Thyroid gland (tissue), 4 donors: ENCODE data around the gene CBFA2T3. TPM values are rescaled to one million over a fixed set of nuclear protein-coding genes. Genes with fewer than 3 reads are reported as not detected.

Experiments used
- DNase-seq, 2 donors: peaks; one replicate each; pipeline ENCODE4 v3.0.0-alpha.2; 2019
- H3K27ac ChIP-seq, 3 donors: fragments of 200-600 bp; sonication (generic); 1 replicate in 2 of 3; 2 replicates in 1 of 3; pipeline ENCODE4 v1.5.1; 2016 to 2019; ENCODE audit warnings: mild to moderate bottlenecking in 1 of 3, moderate library complexity in 1 of 3
- H3K27me3 ChIP-seq: fragments of 200-600 bp; sonication (generic); one replicate; pipeline ENCODE4 v1.5.1; 2019
- H3K36me3 ChIP-seq, 2 donors: fragments of 200-600 bp; sonication (generic); one replicate each; pipeline ENCODE4 v1.5.1; 2016 to 2019
- H3K4me1 ChIP-seq, 2 donors: fragments of 200-600 bp; sonication (generic); one replicate each; pipeline ENCODE4 v1.5.1; 2017 to 2019
- H3K4me3 ChIP-seq, 3 donors: fragments of 200-600 bp; sonication (generic); replicated peaks in 1 of 3; 1 replicate in 2 of 3; 2 replicates in 1 of 3; pipeline ENCODE4 v1.5.1; 2016; ENCODE audit warnings: mild to moderate bottlenecking in 1 of 3
- H3K9me3 ChIP-seq: fragments of 200-600 bp; sonication (generic); one replicate; pipeline ENCODE4 v1.5.1; 2017
- POLR2A ChIP-seq, 2 donors: fragments of 450-650 bp; IDR thresholded peaks; one replicate each; pipeline ENCODE4 v1.6.1; 2017; ENCODE audit warnings: antibody characterized with exemption in 2 of 2, mild to moderate bottlenecking in 2 of 2, moderate library complexity in 1 of 2
- WGBS, 2 donors: methylation state at CpG; one replicate each; pipeline ENCODE4 v1.1.5; 2017; 5-methylcytosine and 5-hydroxymethylcytosine counted together
- intact Hi-C: fragments of 100-400 bp; cut with DNase I; formaldehyde crosslinking; loops from one replicate; pipeline ENCODE4 v1.15.1; 2023
- total RNA-seq, 4 donors: library from RNA; depleted of rRNA; stranded (reverse); fragments of >200 nt; gene quantifications; one replicate each; pipeline ENCODE4 v1.2.3, GENCODE V29; 2016
- TF ChIP-seq, protein P1 (sequence below), 6 experiments: fragments of 200-600 bp in 3 of 6; fragments of 450-650 bp in 3 of 6; sonication (generic) in 3 of 6; IDR thresholded peaks; one replicate each; pipeline ENCODE4 v1.5.1; 2016 to 2019; ENCODE audit warnings: antibody characterized with exemption in 6 of 6, mild to moderate bottlenecking in 2 of 6, inconsistent platforms in 1 of 6, moderate library complexity in 1 of 6

Gene CBFA2T3
- total RNA-seq, 4 donors from 2014 or later, result 1.3 to 3.8 (median 2.6) TPM

DNA sequence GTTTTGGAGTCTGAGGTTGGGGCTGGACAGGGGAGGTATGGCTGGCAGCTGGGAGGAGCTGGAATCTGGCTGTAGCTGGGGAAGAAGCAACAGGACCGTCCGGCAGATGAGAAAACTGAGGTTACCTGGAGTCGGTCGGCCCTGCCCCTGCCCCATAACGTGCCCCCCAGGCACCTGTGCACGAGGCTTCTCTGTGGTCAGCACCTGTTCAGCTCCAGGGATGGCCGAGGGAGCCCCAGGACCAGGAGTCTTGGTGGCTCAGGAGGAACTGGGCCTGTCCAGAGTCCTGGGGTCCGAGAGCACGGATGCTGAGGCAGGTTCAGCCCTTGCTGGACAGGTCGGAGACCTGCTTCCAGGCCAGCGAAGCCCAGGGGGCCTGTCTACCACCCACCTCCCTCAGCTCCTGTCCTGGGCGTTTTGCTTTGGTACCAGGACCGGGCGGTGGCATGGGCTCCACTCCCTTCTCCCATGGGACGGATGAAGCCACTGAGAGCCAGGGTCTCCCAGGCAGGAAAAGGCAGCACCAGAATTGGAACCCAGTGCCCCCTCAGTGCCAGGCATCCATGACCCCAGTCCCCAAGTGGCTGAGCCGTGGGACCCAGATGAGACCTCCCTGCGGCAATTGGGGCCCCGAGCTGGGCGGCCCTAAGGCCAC, 17.1 kb upstream of the CBFA2T3 start:
- WGBS, 2 donors, result 74 to 89% methylated on average over 9 to 14 of the region's 19 CpGs
- Histone ChIP-seq H3K36me3 (no peaks in the 10 kb centered on the region), H3K4me1 (no peaks in the 10 kb centered on the region)

DNA sequence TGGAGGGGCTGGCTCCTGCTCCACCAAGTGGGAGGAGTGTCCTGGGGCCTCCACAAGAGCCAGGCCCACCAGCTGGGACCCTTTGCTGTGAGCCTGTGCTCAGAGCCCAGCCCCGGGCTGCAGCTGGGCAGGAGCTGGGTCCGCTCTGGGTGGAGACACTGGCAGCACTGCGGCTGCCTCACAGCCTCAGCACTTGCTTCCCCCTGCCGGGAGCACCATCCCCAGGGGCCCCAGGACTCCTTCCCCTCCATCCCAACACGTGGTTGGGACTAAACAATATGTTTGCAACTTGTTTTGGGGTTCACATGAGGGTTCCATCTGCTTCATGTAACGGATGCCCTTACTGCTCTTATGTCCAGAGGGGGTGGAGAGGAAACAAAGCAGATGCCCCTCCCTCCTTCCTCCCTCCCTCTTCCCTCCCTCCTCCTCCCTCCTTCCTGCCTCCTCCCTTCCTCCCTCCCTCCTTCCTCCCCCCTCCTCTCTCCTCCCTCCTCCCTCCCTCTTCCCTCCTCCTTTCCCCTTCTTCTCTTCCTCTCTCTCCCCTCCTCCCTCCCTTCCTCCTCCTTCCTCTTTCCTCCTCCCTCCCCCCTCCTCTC, 16.3 kb upstream of the CBFA2T3 start:
- Histone ChIP-seq H3K4me3 (no peak overlapping the region), H3K4me1 (no peaks in the 10 kb centered on the region), H3K27me3 (no peaks in the 10 kb centered on the region), H3K9me3 (no peaks in the 10 kb centered on the region), H3K27ac (no peak overlapping the region), H3K36me3 (no peaks in the 10 kb centered on the region)
- DNase-seq, result no peak
- TF ChIP-seq, protein P1, sequence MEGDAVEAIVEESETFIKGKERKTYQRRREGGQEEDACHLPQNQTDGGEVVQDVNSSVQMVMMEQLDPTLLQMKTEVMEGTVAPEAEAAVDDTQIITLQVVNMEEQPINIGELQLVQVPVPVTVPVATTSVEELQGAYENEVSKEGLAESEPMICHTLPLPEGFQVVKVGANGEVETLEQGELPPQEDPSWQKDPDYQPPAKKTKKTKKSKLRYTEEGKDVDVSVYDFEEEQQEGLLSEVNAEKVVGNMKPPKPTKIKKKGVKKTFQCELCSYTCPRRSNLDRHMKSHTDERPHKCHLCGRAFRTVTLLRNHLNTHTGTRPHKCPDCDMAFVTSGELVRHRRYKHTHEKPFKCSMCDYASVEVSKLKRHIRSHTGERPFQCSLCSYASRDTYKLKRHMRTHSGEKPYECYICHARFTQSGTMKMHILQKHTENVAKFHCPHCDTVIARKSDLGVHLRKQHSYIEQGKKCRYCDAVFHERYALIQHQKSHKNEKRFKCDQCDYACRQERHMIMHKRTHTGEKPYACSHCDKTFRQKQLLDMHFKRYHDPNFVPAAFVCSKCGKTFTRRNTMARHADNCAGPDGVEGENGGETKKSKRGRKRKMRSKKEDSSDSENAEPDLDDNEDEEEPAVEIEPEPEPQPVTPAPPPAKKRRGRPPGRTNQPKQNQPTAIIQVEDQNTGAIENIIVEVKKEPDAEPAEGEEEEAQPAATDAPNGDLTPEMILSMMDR (IDR thresholded peaks at IDR 0.05), result no peak
- TF ChIP-seq POLR2A (IDR thresholded peaks at IDR 0.05), result no peak
- 7 to 23% methylated on average over 2 to 3 of the region's 6 CpGs for WGBS, 2 donors
- intact Hi-C loops, result no loop called here

More for the DNA sequence above, 17.1 kb upstream of the CBFA2T3 start:
- Histone ChIP-seq H3K4me3 (no peak overlapping the region), H3K27ac (no peak overlapping the region), H3K9me3 (no peaks in the 10 kb centered on the region), H3K27me3 (no peaks in the 10 kb centered on the region)
- intact Hi-C loops, result no loop called here
- TF ChIP-seq, protein P1 (IDR thresholded peaks at IDR 0.05), result no peak
- TF ChIP-seq POLR2A (IDR thresholded peaks at IDR 0.05), result no peak
- no peak for DNase-seq

DNA sequence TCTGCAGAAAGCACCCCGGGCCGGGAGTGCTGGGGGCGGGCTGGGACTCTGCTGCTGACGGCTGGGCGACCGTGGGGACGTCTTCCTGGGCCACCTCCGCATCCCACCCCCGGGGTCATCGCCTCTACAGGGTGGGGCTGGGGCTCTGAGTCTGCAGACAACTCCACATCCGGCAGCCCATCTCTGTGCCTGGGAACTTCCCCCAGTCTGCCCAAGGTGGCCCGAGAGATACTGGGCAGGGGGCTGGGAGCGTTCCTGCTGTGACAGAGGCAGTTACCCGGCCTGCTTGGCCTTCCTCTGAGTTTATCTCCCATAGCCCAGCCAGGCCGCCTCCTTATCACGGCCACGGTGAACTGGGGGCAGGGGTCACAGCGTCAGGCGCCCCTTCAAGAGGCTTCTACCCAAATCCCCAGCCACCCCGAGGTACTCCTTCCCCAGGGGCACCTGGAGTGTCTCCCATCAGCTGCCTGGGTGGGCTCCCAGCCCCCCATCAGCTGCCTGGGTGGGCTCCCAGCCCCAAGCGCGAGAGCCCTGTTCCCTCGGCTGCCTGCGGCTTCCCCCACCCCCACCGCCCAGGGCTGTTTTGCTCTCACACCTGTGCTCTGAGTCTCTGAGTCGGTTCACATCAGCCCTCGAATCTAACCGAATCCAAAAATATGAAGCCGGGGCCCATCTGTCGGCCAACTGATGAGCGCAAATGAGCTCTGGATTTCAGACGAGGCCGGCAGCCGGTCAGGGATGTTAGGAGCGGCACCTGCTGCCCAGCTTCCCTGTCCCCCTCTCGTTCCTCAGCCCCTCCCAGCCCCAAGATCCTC, 15.6 kb upstream of the CBFA2T3 start:
- DNase-seq, result no peak
- H3K27ac ChIP-seq, result no peak overlapping the region
- no peaks in the 10 kb centered on the region for H3K27me3 ChIP-seq
- 45 to 47% methylated on average over 17 to 22 of the region's 36 CpGs for WGBS, 2 donors
- no peaks in the 10 kb centered on the region for H3K4me1 ChIP-seq
- intact Hi-C loops, result no loop called here
- H3K9me3 ChIP-seq, result no peaks in the 10 kb centered on the region
- TF ChIP-seq POLR2A (IDR thresholded peaks at IDR 0.05), result no peak
- H3K36me3 ChIP-seq, result no peaks in the 10 kb centered on the region
- H3K4me3 ChIP-seq, result no peak overlapping the region

DNA sequence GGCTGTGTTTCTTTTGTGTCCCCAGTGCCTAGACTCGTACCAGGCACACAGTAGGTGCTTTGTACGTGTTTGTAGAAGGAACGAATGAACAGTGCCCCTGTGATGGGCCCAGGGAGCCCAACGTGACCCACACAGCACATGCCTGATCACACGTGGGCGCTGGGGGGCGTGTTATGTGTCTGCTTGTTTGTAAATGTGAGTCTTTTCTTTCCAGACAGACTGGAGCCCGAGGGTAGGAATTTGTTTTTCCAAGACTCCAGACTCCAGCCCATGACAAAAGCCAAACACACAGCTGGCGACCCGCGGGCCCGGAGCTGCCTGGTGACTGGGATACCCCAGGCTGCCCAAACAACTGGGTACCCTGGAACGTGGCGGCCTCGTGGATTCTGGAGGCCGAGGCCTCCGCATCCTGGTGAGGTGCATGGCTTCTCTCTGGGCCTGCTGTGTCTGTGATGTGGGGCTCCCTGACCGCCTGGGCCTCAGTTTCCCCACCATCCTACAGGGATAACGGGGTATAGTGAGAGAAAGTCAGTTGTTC, 14.9 kb upstream of the CBFA2T3 start:
- H3K9me3 ChIP-seq, result no peaks in the 10 kb centered on the region
- no peak for DNase-seq
- WGBS, 2 donors, result 59% methylated on average over 13 to 19 of the region's 19 CpGs
- intact Hi-C loops, result no loop called here
- H3K27ac ChIP-seq, result no peak overlapping the region
- H3K4me1 ChIP-seq, result no peaks in the 10 kb centered on the region
- no peaks in the 10 kb centered on the region for H3K36me3 ChIP-seq
- no peak overlapping the region for H3K4me3 ChIP-seq
- no peak for TF ChIP-seq POLR2A (IDR thresholded peaks at IDR 0.05)
- TF ChIP-seq, protein P1 (IDR thresholded peaks at IDR 0.05), result no peak
- no peaks in the 10 kb centered on the region for H3K27me3 ChIP-seq

DNA sequence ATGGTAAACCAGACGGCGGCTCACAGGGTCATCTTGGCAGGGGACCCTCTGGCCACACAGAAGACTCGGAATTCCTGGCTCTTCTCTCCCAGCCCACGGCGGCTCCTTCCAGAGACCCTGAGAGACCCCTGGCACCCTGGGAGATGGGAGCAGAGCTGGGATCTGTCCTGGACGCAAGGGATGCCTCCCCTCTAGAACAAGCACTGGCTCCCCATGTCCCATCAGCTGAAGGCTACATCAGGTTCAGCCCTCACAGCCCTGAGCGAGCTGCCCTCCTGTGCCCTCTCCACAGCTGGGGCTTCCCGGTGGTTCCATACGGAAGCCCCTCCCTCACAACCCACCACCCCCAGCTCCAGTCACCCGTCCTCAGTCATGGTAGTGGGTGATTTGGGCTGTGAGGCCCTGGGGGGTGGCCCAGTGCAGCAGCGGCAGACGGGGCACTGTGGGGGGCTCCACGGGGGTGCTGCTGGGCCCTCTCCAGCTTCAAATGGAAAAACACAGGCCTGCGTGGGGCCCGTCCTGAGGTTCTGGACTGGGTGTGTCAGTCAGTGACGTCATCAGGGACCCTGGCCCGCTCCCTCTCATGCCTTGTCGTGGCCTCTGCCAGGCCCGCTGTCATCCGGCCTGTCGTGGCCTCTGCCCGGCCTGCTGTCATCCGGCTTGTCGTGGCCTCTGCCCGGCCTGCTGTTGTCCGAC, 13.0 kb upstream of the CBFA2T3 start:
- TF ChIP-seq POLR2A (IDR thresholded peaks at IDR 0.05), result no peak
- TF ChIP-seq, protein P1 (IDR thresholded peaks at IDR 0.05), result no peak
- no peaks in the 10 kb centered on the region for H3K4me1 ChIP-seq
- H3K36me3 ChIP-seq, result no peaks in the 10 kb centered on the region
- DNase-seq, result no peak
- H3K9me3 ChIP-seq, result no peaks in the 10 kb centered on the region
- intact Hi-C loops, result no loop called here
- 86 to 88% methylated on average over 8 to 24 of the region's 26 CpGs for whole genome bisulfite sequencing, 2 donors
- no peak overlapping the region for H3K4me3 ChIP-seq
- no peak overlapping the region for H3K27ac ChIP-seq
- H3K27me3 ChIP-seq, result no peaks in the 10 kb centered on the region
